NCI-H226 (cell line): Measurements from ENCODE around the gene DNAH5.
"Not testable (repeated sequence)": the region's sequence is repeated elsewhere in the genome, so short reads cannot be mapped to it uniquely, and the experiment has no call there.

Experiments used
- DNase-seq: peaks from one replicate; pipeline ENCODE4 v3.0.0-alpha.2; 2015

The DNAH5 gene

GRCh38 chr5:13944560-13945199 is at the start of gene DNAH5:
DNAH5 (minus strand) TSS chr5:13944688; CDS start chr5:13944438, 250 bp downstream.
- DNase-seq, result no peak

GRCh38 chr5:13993926-13994325 is 49.4 kb upstream of the DNAH5 start:
- DNase-seq, result no peak

GRCh38 chr5:13992795-13993194 is 48.3 kb upstream of the DNAH5 start:
- DNase-seq, result no peak

- no peak for DNase-seq
These were observed 46.9 kb upstream of the DNAH5 start for GRCh38 chr5:13991365-13991764.

GRCh38 chr5:13990896-13991295 is 46.4 kb upstream of the DNAH5 start:
- DNase-seq, result no peak

GRCh38 chr5:13989832-13990231 is 45.3 kb upstream of the DNAH5 start:
- DNase-seq, result no peak

- peak; percentile 30 for DNase-seq
These were observed 43.5 kb upstream of the DNAH5 start for GRCh38 chr5:13987843-13988464.

GRCh38 chr5:13985731-13986418 is 41.4 kb upstream of the DNAH5 start:
- DNase-seq, result peak; percentile 88

- not testable (repeated sequence) for DNase-seq
These were observed 40.4 kb upstream of the DNAH5 start for GRCh38 chr5:13984888-13985287.

- DNase-seq, result peak; percentile 27
These were observed 32.7 kb upstream of the DNAH5 start for GRCh38 chr5:13976867-13977830.

- DNase-seq, result no peak
These were observed 31.7 kb upstream of the DNAH5 start for GRCh38 chr5:13976223-13976622.

- no peak for DNase-seq
These were observed 30.8 kb upstream of the DNAH5 start for GRCh38 chr5:13975246-13975645.

- no peak for DNase-seq
These were observed 29.2 kb upstream of the DNAH5 start for GRCh38 chr5:13973724-13974123.

GRCh38 chr5:13972029-13972428 is 27.5 kb upstream of the DNAH5 start:
- no peak for DNase-seq

GRCh38 chr5:13957032-13957645 is 12.7 kb upstream of the DNAH5 start:
- peak; percentile 36 for DNase-seq

- DNase-seq, result no peak
These were observed 12.0 kb upstream of the DNAH5 start for GRCh38 chr5:13956471-13956870.

GRCh38 chr5:13955896-13956295 is 11.4 kb upstream of the DNAH5 start:
- no peak for DNase-seq

GRCh38 chr5:13946111-13946510 is 1.6 kb upstream of the DNAH5 start:
- DNase-seq, result no peak

- DNase-seq, result no peak
These were observed 783 bp upstream of the DNAH5 start for GRCh38 chr5:13945271-13945670.

- no peak for DNase-seq
These were observed 812 bp downstream of the DNAH5 start for GRCh38 chr5:13943676-13944075.

GRCh38 chr5:13941468-13941867 is 3.0 kb downstream of the DNAH5 start:
- DNase-seq, result no peak

- no peak for DNase-seq
These were observed 4.8 kb downstream of the DNAH5 start for GRCh38 chr5:13939638-13940037.

GRCh38 chr5:13934921-13935320 is 9.6 kb downstream of the DNAH5 start:
- no peak for DNase-seq
